Cardiac fibroblast (primary cell): ENCODE data around the gene GLIS1.

Experiments used
- DNase-seq, 2 donors: peaks; one replicate each; pipeline versions ENCODE4 v3.0.0 to v3.0.0-alpha.2; 2010; ENCODE audit warnings: low read depth in 2 of 2
- H3K4me3 ChIP-seq, 2 donors: replicated peaks in 1 of 2; 1 replicate in 1 of 2; 2 replicates in 1 of 2; pipeline ENCODE4 v1.5.1; 2011; ENCODE audit warnings: low read depth in 2 of 2, low read length in 2 of 2, mild to moderate bottlenecking in 2 of 2, moderate library complexity in 1 of 2
- TF ChIP-seq, protein P1 (sequence below): IDR thresholded peaks from one replicate; pipeline ENCODE4 v1.5.1; 2011; ENCODE audit warnings: low read depth, mild to moderate bottlenecking, low read length, inconsistent platforms

Gene GLIS1

DNA sequence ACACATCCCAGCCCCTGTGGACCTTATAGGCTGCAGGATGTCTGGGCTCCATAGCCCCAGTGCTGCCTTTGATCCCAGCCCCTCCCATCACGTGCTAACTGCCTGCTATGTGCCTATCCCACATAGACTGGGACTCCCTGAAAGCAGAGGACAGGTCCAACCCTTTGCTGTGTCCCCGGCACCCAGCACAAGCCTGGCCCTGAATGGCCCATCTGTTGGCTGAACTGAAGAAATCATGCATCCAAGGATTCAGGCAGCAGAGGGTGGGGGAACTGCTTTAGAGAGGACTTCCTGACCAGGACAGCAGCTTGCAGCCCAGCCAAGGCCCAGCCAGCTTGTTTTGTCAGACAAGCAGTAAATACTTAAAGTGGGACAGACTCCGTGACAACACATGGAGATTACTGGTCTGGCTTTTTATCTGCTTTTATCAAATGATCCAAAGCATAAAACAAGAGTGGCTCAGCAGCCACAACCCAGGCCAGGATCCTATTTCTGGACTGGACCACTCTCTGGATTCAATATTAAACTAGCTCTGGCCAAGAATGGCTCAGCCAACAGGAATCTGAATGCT lies 69.3 kb downstream of the GLIS1 start:
- H3K4me3 ChIP-seq: no peak overlapping the region
- no peak for DNase-seq
- TF ChIP-seq, protein P1, sequence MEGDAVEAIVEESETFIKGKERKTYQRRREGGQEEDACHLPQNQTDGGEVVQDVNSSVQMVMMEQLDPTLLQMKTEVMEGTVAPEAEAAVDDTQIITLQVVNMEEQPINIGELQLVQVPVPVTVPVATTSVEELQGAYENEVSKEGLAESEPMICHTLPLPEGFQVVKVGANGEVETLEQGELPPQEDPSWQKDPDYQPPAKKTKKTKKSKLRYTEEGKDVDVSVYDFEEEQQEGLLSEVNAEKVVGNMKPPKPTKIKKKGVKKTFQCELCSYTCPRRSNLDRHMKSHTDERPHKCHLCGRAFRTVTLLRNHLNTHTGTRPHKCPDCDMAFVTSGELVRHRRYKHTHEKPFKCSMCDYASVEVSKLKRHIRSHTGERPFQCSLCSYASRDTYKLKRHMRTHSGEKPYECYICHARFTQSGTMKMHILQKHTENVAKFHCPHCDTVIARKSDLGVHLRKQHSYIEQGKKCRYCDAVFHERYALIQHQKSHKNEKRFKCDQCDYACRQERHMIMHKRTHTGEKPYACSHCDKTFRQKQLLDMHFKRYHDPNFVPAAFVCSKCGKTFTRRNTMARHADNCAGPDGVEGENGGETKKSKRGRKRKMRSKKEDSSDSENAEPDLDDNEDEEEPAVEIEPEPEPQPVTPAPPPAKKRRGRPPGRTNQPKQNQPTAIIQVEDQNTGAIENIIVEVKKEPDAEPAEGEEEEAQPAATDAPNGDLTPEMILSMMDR: no peak

DNA sequence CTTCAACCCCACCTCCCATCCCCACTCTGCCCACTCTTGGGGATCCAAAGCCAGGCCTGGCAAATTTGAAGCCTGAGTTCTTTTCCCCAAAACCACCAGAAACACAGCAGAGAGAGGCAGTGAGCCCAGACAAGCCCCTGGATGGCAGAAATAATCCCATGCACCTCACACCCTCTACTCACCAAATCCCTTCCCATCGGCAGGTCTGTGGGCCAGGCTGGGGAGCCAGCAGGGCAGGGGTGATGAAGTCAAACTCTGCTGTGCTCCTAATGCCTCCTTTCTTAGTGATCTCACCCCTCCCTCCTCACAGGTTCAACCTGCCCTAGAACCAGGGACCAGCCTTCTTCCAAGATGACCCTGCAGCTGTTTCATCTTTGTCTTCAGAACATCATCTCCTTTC lies 72.4 kb downstream of the GLIS1 start:
- TF ChIP-seq, protein P1: no peak
- H3K4me3 ChIP-seq: no peak overlapping the region
- no peak for DNase-seq

GRCh38 chr1:53665996-53666395 lies 73.0 kb downstream of the GLIS1 start:
- no peak for DNase-seq
- H3K4me3 ChIP-seq: no peak overlapping the region
- TF ChIP-seq, protein P1: no peak

DNA sequence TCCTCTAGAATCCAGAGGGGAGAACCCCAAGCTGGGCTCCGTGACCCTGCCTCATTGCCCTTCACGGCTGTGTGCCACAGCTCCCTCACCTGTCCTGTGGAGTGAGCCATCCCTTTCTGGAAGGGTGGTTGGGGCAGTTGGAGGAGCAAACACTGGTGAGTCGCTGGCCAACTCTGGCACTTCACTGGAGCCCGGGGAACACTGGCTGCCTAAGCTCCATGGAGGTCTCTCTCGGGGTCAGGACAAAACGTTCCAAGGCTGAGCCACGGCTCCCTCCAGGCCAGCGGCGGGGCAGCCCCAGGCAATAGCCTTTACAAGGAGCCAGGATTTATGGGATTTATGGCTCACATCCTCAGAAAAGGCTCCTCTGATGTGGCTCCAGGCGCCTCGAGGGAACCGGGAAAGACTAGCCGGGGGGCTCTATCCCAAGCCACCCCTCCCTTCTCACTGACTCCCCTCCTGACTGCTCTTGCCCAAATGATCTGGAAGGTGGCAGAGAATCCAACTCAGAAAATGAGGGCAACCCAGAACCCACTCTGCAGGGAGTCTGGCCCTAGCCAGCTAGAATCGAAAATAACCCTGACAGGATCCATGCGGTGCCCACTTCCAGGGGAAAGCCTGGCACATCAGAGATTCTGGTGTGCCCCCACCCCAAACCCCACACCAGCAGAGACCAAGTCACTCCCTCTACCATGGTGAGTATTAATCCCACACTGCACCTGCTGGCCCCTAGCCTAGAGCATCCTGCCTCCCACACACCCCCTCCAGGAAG lies 75.2 kb downstream of the GLIS1 start:
- no peak for DNase-seq
- H3K4me3 ChIP-seq: no peak overlapping the region
- TF ChIP-seq, protein P1: no peak

- no peak for DNase-seq
- no peak overlapping the region for H3K4me3 ChIP-seq
- TF ChIP-seq, protein P1: no peak
Measured at GRCh38 chr1:53662951-53663350, 76.0 kb downstream of the GLIS1 start.

- no peak overlapping the region for H3K4me3 ChIP-seq
- TF ChIP-seq, protein P1: no peak
- DNase-seq: no peak
Measured at GRCh38 chr1:53662169-53662568, 76.8 kb downstream of the GLIS1 start.
